GM12865 (cell line): Measurements from ENCODE around the gene LMBR1L.

Experiments
- DNase-seq: peaks from one replicate; pipeline ENCODE4 v3.0.0; 2010; ENCODE audit warnings: low read depth
- H3K4me3 ChIP-seq: 2 replicates; pipeline ENCODE4 v1.5.1; 2011; ENCODE audit warnings: mild to moderate bottlenecking, low read depth, low read length, control low read depth
- CTCF ChIP-seq: IDR thresholded peaks from 2 replicates; pipeline ENCODE4 v1.5.1; 2011; ENCODE audit warnings: low read length, control low read depth, low read depth, inconsistent platforms; ENCODE audit not compliant: insufficient read depth; ENCODE audit errors: missing control alignments

Gene LMBR1L

GRCh38 chr12:49086116-49086515, 24.5 kb downstream of the LMBR1L start:
- no peak overlapping the region for H3K4me3 ChIP-seq
- no peak for TF ChIP-seq CTCF
- no peak for DNase-seq

GRCh38 chr12:49084438-49084837, 26.2 kb downstream of the LMBR1L start:
- TF ChIP-seq CTCF = no peak
- no peak overlapping the region for H3K4me3 ChIP-seq
- no peak for DNase-seq

- no peak overlapping the region for H3K4me3 ChIP-seq
- TF ChIP-seq CTCF = no peak
- no peak for DNase-seq
Measured at GRCh38 chr12:49079793-49080192, 30.9 kb downstream of the LMBR1L start.

GRCh38 chr12:49070971-49071370, 39.7 kb downstream of the LMBR1L start:
- no peak for TF ChIP-seq CTCF
- no peak for DNase-seq
- H3K4me3 ChIP-seq = no peak overlapping the region

- H3K4me3 ChIP-seq = peak within 1 kb of the TSS; percentile 96
- peak; percentile 99 for DNase-seq
- peak; percentile 30 for TF ChIP-seq CTCF
Measured at GRCh38 chr12:49069507-49070346, 40.9 kb downstream of the LMBR1L start, which contains the start of gene RHEBL1. TSS of gene RHEBL1 (minus strand) at chr12:49069979. CDS start at chr12:49069785, 194 bp downstream.

- H3K4me3 ChIP-seq = peak overlapping the region; percentile 96
- DNase-seq = no peak
- TF ChIP-seq CTCF = no peak
Measured at GRCh38 chr12:49068879-49069506, 41.7 kb downstream of the LMBR1L start.
